ACHN (cell line): ENCODE data around the gene ZNF670.
"Not testable (repeated sequence)": the region's sequence is repeated elsewhere in the genome, so short reads cannot be mapped to it uniquely, and the experiment has no call there.

Experiments
- DNase-seq: peaks from one replicate; pipeline ENCODE4 v3.0.0-alpha.2; 2015
- in situ Hi-C: cut with HindIII; loops from 2 replicates; pipeline ENCODE4 v1.10.0; 2017; ENCODE audit warnings: low sequenced_read_pairs, low pct_ligation_motif_present, low pct_unique_long_range_greater_than_20kb

The ZNF670 gene

GRCh38 chr1:247064304-247064703 lies 14.3 kb downstream of the ZNF670 start:
- DNase-seq, result no peak
- in situ Hi-C loops, result no loop called here

- no peak for DNase-seq
- in situ Hi-C loops, result no loop called here
Measured at GRCh38 chr1:247060771-247061170, 17.8 kb downstream of the ZNF670 start.

- no peak for DNase-seq
- in situ Hi-C loops, result no loop called here
Measured at GRCh38 chr1:247056071-247056470, 22.5 kb downstream of the ZNF670 start.

- in situ Hi-C loops, result no loop called here
- no peak for DNase-seq
Measured at GRCh38 chr1:247054992-247055415, 23.6 kb downstream of the ZNF670 start.

GRCh38 chr1:247047702-247048101 lies 30.9 kb downstream of the ZNF670 start:
- in situ Hi-C loops, result no loop called here
- DNase-seq, result no peak

- in situ Hi-C loops, result no loop called here
- DNase-seq, result no peak
Measured at GRCh38 chr1:247047260-247047659, 31.4 kb downstream of the ZNF670 start.

GRCh38 chr1:247043406-247043805 lies 35.2 kb downstream of the ZNF670 start:
- DNase-seq, result no peak
- in situ Hi-C loops, result no loop called here

GRCh38 chr1:247037511-247038320 lies 40.9 kb downstream of the ZNF670 start:
- in situ Hi-C loops, result no loop called here
- DNase-seq, result no peak

GRCh38 chr1:247032306-247032705 lies 46.3 kb downstream of the ZNF670 start:
- DNase-seq, in situ Hi-C loops: not testable (repeated sequence)
